GM15510 (cell line): ENCODE measurements around the gene KCNQ5.

Experiments
- POLR2A ChIP-seq: IDR thresholded peaks from 3 replicates; pipeline ENCODE4 v1.6.1; 2011; ENCODE audit warnings: borderline replicate concordance; ENCODE audit not compliant: insufficient read length; ENCODE audit errors: extremely low read depth

Gene KCNQ5

GRCh38 chr6:73180763-73181619 is 559.1 kb downstream of the KCNQ5 start:
- TF ChIP-seq POLR2A: no peak

DNA sequence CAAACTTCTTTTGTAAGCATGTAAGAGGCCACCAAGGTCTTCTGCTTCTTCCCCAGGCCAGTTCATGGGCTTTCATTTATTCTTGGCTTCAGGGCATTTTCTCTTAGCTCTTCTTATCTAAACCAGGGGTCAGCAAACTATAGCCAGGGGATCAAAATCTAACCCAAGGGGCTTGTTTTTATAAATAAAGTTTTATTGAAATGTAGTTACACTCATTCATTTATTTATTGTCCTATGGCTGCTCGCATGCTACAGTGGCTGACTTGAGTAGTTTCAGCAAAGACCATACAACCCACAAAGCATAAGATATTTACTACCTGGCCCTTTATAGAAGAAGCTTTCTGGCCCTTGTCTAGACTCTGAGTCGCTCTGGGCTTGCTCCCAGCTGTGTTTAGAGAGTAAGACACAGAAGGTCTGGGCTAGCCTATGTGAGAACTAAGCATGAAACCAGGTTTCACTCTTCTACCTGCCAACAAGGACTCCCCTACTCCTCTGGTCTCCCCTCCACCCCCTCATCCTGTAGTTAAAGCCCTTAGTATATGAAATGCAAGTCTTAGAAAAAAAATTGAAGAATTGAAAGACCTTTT is 560.2 kb downstream of the KCNQ5 start:
- TF ChIP-seq POLR2A: no peak

- no peak for TF ChIP-seq POLR2A
Measured at GRCh38 chr6:73194744-73195143, 572.9 kb downstream of the KCNQ5 start.

- no peak for TF ChIP-seq POLR2A
Measured at GRCh38 chr6:73200247-73200646, 578.4 kb downstream of the KCNQ5 start.

- no peak for TF ChIP-seq POLR2A
Measured at GRCh38 chr6:73200735-73201134, 578.9 kb downstream of the KCNQ5 start.

DNA sequence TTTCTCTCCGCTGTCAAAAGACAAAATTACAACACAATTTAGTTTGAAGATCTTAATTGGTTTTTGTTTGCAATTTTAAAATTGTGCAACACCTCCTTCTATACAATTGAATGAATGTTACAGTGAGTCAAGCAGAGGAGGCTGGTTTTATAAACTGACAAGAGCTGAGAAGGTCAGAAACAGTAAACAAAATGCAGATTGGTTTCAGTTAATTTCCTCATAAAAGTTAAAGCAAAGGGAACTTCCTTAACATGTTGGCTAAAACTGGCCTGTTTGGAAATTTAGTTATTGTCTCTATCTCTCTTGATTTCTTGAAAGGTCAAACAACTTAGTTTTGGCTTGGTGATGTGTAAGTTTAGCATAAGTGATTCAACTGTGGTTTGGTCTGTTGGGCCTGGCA is 581.2 kb downstream of the KCNQ5 start:
- TF ChIP-seq POLR2A: no peak

- no peak for TF ChIP-seq POLR2A
Measured at GRCh38 chr6:73204252-73204651, 582.4 kb downstream of the KCNQ5 start.

- no peak for TF ChIP-seq POLR2A
Measured at GRCh38 chr6:73207221-73207837, 585.5 kb downstream of the KCNQ5 start.

GRCh38 chr6:73209117-73209516 is 587.3 kb downstream of the KCNQ5 start:
- no peak for TF ChIP-seq POLR2A

GRCh38 chr6:73216859-73217258 is 595.0 kb downstream of the KCNQ5 start:
- TF ChIP-seq POLR2A: no peak

DNA sequence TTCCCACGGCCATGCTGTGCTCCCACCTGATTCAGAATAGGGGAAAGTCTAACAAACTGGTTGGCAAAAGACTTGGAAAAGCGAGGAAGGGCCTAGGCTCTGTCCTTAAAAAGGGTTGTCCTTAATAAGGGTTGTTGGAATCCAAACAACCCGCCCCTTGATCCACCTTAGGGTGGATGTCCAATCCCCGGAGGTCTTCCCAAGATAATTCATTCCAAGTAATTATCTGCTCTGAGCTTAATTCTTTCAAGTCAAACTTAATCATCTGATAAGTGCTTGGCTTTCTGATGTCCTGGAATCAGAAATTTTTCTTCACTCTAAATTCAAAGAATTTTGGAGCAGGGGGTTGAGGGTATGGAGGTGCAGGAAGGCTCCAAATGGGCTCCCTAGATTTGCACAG is 603.5 kb downstream of the KCNQ5 start, which contains the start of gene KHDC1L:
Gene KHDC1L, minus strand, starts transcription at position 101 of the 400 bp plus-strand sequence. Its CDS starts 88 bp downstream, at position 13.
- no peak for TF ChIP-seq POLR2A

DNA sequence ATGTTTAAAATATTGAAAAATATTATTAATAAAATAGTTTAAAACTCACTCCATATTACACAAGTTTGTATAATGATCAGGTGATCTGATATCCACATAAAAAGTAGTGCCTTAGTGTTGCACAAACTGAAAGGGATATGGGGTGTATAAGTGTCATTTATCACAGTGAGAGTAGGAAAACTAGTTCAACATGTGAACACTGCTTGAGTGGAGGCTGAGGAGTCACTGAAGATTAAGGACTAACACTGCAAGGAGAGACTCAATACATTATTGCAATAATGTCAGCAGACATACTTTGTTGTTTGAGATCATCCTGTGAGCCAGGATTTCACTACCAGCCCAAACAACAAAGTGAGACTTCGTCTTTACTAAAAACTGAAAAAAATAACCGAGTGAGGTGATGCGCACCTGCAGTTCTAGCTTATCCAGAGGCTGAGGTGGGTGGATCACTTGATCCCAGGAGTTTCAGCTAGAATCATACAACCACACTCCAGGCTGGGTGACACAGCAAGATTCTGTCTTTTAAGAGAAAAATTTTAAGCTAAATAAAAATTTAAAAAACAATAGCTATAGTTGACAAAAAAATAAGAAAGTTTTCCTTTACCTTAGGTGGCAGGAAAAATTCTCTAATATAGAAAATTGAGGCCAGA is 605.9 kb downstream of the KCNQ5 start:
- TF ChIP-seq POLR2A: no peak

GRCh38 chr6:73231986-73232391 is 610.1 kb downstream of the KCNQ5 start:
- TF ChIP-seq POLR2A: no peak

DNA sequence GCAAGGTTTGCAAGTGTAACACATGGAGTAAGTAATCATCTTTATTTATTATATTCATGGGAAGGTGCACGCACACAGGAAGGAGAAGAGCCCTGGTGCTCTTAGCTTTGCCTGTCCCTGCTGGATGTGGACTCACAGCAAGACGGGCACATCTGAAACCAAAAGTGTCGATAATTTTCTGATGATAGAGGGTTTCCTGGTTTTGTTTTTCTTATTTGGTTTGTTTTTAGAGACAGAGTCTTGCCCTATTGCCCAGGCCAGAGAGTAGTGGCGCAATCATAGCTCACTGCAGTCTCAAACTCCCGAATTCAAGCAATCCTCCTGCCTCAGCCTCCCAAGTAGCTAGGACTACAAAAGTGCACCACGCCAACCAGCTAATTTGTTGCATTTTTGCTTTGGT is 611.2 kb downstream of the KCNQ5 start:
- TF ChIP-seq POLR2A: no peak

GRCh38 chr6:73234733-73235132 is 612.9 kb downstream of the KCNQ5 start:
- no peak for TF ChIP-seq POLR2A
